ENCODE data around the gene BICDL2. TPM values are rescaled to one million over a fixed set of nuclear protein-coding genes. Genes with fewer than 3 reads are reported as not detected.

Gene BICDL2, protein sequence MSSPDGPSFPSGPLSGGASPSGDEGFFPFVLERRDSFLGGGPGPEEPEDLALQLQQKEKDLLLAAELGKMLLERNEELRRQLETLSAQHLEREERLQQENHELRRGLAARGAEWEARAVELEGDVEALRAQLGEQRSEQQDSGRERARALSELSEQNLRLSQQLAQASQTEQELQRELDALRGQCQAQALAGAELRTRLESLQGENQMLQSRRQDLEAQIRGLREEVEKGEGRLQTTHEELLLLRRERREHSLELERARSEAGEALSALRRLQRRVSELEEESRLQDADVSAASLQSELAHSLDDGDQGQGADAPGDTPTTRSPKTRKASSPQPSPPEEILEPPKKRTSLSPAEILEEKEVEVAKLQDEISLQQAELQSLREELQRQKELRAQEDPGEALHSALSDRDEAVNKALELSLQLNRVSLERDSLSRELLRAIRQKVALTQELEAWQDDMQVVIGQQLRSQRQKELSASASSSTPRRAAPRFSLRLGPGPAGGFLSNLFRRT
- not detected in 5 replicates for total RNA-seq (2022; extraction: Qiagen RNA extraction; ENCODE audit: low read depth)

DNA sequence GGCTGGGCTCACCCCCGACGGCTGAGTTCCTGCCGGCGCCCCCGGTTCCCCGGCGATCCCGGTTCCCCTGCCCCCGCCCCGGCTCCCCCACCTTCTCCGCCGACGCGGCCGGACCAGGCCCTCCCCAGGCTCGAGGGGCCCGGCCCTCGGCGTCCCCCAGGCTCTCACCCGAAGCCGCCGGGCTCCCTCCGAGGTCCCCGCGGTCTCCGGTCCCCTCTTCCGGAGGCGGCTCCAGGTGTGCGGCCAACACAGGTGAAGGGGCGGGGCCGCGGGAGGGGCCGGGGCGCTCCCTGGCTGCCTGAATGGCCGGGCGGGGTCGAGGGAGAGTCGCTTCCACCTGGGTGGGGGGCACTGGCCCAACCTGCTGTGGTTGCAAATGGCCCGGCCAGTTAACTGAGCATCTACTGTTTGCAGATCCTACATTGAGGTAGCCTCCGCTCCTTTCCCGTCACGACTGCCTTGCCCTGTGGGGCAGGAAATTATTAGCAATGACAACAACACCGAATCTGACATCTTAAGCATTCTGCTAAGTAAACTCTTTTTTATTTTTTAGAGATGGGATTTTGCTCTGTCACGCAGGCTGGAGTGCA, at the start of gene BICDL2:
Gene BICDL2, minus strand, starts transcription at position 219 of the 590 bp plus-strand sequence. CDS start 1,448 bp downstream, outside the sequence.

DNA sequence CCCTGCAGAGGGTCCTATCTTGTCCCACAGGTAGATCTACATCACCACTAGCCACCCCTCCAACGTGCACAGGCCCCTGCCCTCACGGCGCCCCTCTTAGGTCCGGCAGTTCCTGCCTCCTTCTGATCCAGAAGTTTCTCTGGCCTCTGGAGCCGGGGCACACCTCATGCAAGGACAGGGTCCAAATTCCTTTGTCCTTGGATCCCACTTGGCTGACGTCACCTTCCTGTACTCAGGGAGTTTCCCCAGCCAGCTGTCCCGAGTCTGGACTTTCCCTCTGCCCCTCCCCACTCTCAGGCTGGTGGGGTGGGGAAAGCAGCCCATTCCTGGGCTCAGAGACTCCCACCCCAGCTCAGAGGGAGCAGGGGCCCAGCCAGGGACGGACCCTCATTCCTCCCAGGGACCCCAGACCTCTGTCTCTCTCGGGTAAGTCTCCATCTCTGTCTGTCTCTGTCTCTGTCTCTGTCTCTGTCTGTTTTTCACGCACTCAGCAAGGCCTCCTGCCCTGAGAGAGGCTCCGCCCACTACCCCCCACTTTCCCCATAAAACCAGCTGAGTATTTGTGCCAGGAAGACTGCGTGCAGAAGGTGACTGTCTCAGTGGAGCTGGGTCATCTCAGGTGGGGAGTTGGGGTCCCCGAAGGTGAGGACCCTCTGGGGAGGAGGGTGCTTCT, 28.5 kb upstream of the BICDL2 start, which contains the start of gene IL32:
Gene IL32, plus strand, starts transcription at position 572 of the 673 bp plus-strand sequence. CDS start 172 bp downstream, outside the sequence.

DNA sequence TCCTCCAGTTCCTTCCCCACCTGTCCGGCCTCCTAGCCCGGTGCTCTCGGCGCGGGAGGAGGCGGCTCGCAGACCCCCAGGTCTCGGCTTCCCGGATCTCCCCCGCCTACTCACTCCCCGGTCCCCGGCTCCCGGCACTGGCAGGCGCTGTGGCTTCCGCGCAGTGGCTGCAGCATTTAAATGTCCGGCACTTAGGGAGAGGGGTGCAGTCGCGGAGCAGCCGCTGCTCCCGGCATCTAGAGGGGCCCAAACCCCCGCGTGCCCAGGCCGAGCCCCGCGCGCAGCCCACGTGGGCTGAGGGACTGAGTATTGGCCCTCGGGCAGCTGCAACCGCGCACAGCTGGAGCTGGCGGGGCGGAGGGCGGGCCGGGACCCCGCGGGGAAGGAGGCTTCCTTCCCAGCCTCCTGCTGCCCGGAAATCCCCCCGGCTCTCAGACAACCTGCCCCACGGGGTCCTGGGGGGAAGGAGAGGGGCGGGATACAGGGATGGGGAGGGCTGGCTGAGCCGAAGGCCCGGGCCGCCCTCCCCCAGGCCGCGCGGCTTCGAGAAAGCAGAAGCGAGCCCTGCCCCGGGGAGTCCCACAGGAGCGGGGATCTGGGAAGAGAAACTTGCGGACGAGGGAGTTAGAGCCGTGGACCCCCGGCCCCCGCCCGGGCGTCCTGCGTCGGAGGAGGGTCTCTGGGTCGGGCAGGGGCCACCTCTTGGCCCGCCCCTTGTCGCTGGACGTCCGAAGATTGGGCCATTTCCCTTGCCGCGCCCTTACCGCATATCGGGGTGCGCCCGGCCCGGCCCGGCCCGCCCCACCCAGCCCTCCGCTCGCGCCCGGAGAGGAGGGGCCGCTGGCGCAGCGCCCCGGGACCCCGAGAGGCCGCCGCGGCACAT, 9.3 kb upstream of the BICDL2 start, which contains the start of gene MMP25:
Gene MMP25, plus strand, starts transcription at position 804 of the 883 bp plus-strand sequence. CDS start 357 bp downstream, outside the sequence.

DNA sequence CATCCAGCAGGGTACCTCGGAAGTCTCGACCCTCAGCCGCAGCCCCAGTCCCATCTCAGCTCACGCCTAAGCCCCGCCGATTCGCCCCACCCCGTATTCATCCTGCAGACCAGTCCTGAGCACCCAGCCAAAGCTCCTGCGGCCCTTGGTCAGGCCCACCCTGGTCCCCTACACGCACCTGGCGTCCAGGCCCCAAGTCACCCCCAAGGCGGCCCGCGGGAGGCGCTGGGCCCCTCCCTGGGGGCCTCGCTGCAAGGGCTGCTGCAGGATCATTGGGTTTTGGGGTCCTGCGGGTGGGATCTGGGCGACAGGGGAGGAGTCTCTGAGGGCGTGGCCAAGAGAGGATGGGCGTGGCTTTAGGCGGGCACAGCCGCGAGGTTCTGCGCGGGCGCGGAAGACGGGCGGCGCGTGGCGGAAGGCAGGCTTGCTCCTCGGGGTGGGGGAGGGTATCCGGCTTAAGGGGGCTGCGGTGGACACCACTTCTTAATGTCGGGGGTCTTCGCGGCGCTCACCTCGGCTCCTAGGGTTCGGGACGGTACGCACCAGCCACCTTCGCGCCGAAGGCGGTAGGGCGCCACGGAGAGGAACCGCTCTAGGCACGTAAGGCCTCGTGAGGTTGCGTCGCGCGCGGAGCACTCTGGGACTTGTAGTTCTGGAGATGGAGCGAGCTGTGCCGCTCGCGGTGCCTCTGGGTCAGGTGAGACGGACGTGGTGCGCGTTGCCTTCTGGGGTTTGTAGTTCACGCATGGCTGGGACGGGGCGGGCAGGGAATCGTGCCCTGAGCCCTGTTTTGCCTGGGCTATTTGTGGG, 12.9 kb downstream of the BICDL2 start, which contains the start of the genes HCFC1R1 and THOC6:
Gene HCFC1R1, minus strand, starts transcription at position 274 of the 810 bp plus-strand sequence. Its CDS starts 1 bp downstream, at position 273.
Gene THOC6, plus strand, starts transcription at position 367 of the 810 bp plus-strand sequence. Its CDS starts 292 bp downstream, at position 659.

DNA sequence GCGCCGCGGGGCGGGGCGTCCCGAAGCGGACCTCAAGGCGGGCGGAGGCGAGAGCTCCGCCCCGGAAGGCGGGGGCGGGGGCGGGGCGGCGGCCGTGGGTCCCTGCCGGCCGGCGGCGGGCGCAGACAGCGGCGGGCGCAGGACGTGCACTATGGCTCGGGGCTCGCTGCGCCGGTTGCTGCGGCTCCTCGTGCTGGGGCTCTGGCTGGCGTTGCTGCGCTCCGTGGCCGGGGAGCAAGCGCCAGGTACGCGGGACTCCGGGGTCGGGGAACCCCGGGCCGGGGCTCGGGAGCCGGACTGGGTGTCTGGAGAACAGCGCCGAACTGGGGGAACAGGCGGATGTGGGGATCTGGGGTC, 16.5 kb downstream of the BICDL2 start, which contains the start of gene TNFRSF12A:
Gene TNFRSF12A, plus strand, starts transcription at position 122 of the 357 bp plus-strand sequence. Its CDS starts 30 bp downstream, at position 152.

DNA sequence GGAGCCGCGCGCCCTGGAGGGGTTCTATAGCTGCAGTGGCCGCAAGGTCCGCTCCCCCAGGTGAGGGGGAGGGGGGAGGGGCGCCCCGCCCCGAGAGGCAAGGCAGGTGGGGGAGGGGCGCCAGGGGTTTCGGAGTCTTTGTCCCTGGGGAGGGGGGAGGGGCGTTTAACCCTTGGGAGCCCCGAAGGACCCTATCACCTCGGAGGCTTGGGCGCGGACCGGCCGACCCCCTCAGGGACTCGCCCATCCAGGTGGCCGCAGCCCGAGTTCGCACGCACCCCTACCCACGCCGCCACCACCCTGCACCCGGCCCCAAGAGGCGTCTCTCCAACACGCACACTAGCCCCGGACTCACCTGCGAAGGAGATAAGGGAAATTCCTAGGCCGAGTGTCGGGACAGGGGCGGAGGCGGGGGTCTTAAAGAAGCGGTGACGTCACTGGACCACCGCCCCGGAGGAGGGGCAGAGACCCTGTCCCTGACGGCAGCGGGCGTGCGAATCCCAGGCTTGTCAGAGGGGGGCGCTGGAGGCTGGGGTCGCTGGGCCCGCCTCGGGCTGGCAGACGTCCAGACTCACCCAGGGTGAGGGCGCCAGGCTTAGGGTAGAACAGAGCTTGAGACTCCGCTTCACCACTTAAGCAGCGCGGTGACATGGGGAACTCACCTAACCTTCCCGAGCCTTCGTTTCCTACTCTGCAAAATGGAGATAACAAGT, 18.8 kb downstream of the BICDL2 start, which contains the start of gene CLDN6:
Gene CLDN6, minus strand, starts transcription at position 390 of the 713 bp plus-strand sequence. CDS start 2,162 bp downstream, outside the sequence.

DNA sequence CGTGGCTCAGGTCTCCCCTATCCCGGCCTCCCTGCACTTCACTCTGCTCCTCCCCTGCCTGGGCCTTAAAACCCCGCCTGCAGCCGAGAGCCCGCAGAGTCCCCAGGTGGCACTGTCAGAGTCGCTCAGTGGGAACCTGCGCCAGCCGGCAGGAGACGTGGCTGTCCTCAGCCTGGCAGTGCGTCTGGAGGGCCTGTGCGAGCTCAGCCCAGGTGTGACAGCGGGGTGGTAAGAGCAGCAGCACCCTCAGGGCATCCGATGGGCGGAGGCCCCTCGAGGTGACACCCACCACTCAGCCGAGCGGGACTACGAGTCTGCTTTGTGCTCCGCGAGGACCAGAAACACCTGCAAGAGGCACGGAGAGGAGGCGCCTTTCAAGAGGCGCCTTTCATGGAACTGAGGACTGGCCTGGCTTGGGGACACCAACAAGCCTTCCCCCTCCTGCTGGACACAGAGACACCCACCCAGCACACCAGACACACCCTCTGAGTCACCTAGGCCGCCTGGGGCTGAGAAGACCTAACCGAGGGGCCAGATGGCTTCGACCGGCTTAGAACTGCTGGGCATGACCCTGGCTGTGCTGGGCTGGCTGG, 23.8 kb downstream of the BICDL2 start, which contains the start of gene CLDN9:
Gene CLDN9, plus strand, starts transcription at position 96 of the 593 bp plus-strand sequence. Its CDS starts 440 bp downstream, at position 536.

DNA sequence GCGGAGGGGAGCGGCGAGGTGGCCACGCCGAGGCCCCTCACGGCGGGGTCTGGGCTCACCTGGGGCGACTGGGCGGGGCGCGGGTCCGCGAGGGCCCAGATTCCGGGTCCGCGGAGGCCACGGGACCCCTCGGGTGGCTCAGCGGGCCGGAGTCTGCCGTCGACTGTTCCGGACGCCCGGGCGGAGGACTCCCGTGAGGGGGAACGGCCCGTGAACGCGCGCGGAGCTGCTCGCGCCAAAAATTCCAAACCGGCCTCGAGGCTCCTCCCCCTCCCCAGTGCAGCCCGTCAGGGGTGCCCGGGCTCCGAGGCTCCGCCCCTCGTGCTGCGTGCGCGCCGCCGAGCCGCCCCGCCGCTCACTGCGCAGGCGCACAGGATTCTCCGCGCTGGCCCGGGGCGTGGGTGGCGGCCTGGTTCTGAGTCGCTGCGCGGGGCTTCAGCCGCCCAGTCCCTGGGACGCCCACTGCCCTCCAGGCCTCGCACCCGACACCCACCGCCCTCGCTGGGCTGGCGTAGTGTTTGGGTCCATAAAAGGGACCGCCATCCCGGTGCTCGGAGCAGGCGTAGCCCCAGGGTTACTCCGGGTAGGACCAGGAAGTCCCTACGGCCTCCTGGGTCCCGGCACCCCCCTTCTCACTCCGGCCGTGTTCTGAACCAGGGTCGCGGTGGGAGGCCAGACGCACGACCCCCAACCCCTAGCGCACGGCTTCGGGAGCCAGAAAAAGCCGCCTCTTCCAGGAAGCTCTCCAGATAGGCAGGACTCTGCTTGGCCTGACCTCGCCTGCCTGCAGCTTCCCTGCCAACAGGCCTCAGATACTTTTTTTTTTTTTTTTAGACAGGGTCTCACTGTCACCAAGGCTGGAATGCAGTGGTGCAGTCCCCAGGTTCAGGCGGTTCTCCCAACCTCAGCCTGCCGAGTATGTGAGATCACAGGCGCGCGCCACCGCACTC, 56.2 kb downstream of the BICDL2 start, which contains the start of gene PKMYT1:
Gene PKMYT1, minus strand, starts transcription at position 220 of the 950 bp plus-strand sequence. CDS start 789 bp downstream, outside the sequence.

Other genes with a start within 250 kb of the BICDL2 start
- gene PRSS33, start 249.4 kb downstream of the BICDL2 start, total RNA-seq (2022; extraction: Qiagen RNA extraction; ENCODE audit: low read depth), result not detected in 5 replicates
- gene PRSS41, start 238.5 kb downstream of the BICDL2 start, total RNA-seq (2022; extraction: Qiagen RNA extraction; ENCODE audit: low read depth), result not detected in 5 replicates
- gene PRSS21, start 219.7 kb downstream of the BICDL2 start, total RNA-seq (2022; extraction: Qiagen RNA extraction; ENCODE audit: low read depth), result 0.15 TPM in 1 of 5 replicates, not detected in the others
- 0.61 to 1.3 TPM (median 1.00 TPM) in 5 replicates for gene ZG16B, start 206.6 kb downstream of the BICDL2 start, total RNA-seq (2022; extraction: Qiagen RNA extraction; ENCODE audit: low read depth)
- 0.39 to 1.4 TPM (median 1.3 TPM) in 5 replicates for gene PRSS22, start 178.8 kb downstream of the BICDL2 start, total RNA-seq (2022; extraction: Qiagen RNA extraction; ENCODE audit: low read depth)
- gene FLYWCH2, start 153.7 kb downstream of the BICDL2 start, total RNA-seq (2022; extraction: Qiagen RNA extraction; ENCODE audit: low read depth), result 46.6 to 54.3 TPM (median 52.3 TPM) in 5 replicates
- 19.4 to 31.3 TPM (median 26.1 TPM) in 5 replicates for gene FLYWCH1, start 125.0 kb downstream of the BICDL2 start, total RNA-seq (2022; extraction: Qiagen RNA extraction; ENCODE audit: low read depth)
- gene KREMEN2, start 72.7 kb downstream of the BICDL2 start, total RNA-seq (2022; extraction: Qiagen RNA extraction; ENCODE audit: low read depth), result 1.3 to 3.0 TPM (median 2.3 TPM) in 5 replicates
- 32.0 to 45.1 TPM (median 41.2 TPM) in 5 replicates for gene PAQR4, start 67.6 kb downstream of the BICDL2 start, total RNA-seq (2022; extraction: Qiagen RNA extraction; ENCODE audit: low read depth)
- gene PKMYT1, start 56.5 kb downstream of the BICDL2 start, total RNA-seq (2022; extraction: Qiagen RNA extraction; ENCODE audit: low read depth), result 65.1 to 89.9 TPM (median 84.9 TPM) in 5 replicates
- 0.23 to 0.48 TPM (median 0.29 TPM) in 5 replicates for gene CLDN9, start 24.0 kb downstream of the BICDL2 start, total RNA-seq (2022; extraction: Qiagen RNA extraction; ENCODE audit: low read depth)
- gene CLDN6, start 18.8 kb downstream of the BICDL2 start, total RNA-seq (2022; extraction: Qiagen RNA extraction; ENCODE audit: low read depth), result 0.24 to 0.57 TPM (median 0.48 TPM) in 5 replicates
- 446 to 645 TPM (median 558 TPM) in 5 replicates for gene TNFRSF12A, start 16.6 kb downstream of the BICDL2 start, total RNA-seq (2022; extraction: Qiagen RNA extraction; ENCODE audit: low read depth)
- 212 to 248 TPM (median 240 TPM) in 5 replicates for gene HCFC1R1, start 13.0 kb downstream of the BICDL2 start, total RNA-seq (2022; extraction: Qiagen RNA extraction; ENCODE audit: low read depth)
- 25.3 to 35.1 TPM (median 31.9 TPM) in 5 replicates for gene THOC6, start 12.9 kb downstream of the BICDL2 start, total RNA-seq (2022; extraction: Qiagen RNA extraction; ENCODE audit: low read depth)
- 0.81 to 1.2 TPM (median 0.90 TPM) in 5 replicates for gene MMP25, start 9.6 kb upstream of the BICDL2 start, total RNA-seq (2022; extraction: Qiagen RNA extraction; ENCODE audit: low read depth)
- gene IL32, start 28.7 kb upstream of the BICDL2 start, total RNA-seq (2022; extraction: Qiagen RNA extraction; ENCODE audit: low read depth), result 21.6 to 35.8 TPM (median 29.8 TPM) in 5 replicates
- 0.33 TPM in 1 of 5 replicates, not detected in the others for gene ZSCAN10, start 62.4 kb upstream of the BICDL2 start, total RNA-seq (2022; extraction: Qiagen RNA extraction; ENCODE audit: low read depth)
- gene ZNF205, start 75.6 kb upstream of the BICDL2 start, total RNA-seq (2022; extraction: Qiagen RNA extraction; ENCODE audit: low read depth), result 10.8 to 15.4 TPM (median 14.6 TPM) in 5 replicates
- 9.1 to 12.0 TPM (median 11.5 TPM) in 5 replicates for gene ZNF213, start 98.1 kb upstream of the BICDL2 start, total RNA-seq (2022; extraction: Qiagen RNA extraction; ENCODE audit: low read depth)
- gene OR1F1, start 151.3 kb upstream of the BICDL2 start, total RNA-seq (2022; extraction: Qiagen RNA extraction; ENCODE audit: low read depth), result 0.18 to 0.67 TPM (median 0.35 TPM) in 4 of 5 replicates, not detected in the other
- gene ZNF200, start 198.2 kb upstream of the BICDL2 start, total RNA-seq (2022; extraction: Qiagen RNA extraction; ENCODE audit: low read depth), result 7.9 to 8.4 TPM (median 8.2 TPM) in 5 replicates
- gene MEFV, start 219.7 kb upstream of the BICDL2 start, total RNA-seq (2022; extraction: Qiagen RNA extraction; ENCODE audit: low read depth), result 0.16 TPM in 1 of 5 replicates, not detected in the others
- gene ZNF263, start 246.5 kb upstream of the BICDL2 start, total RNA-seq (2022; extraction: Qiagen RNA extraction; ENCODE audit: low read depth), result 34.5 to 40.6 TPM (median 38.5 TPM) in 5 replicates